HG02759 (cell line): ENCODE measurements around the gene CTDSP1.

Experiments
- ATAC-seq: cut with Tn5 transposase; IDR thresholded peaks from one replicate; pipeline ENCODE4 v1.9.1; 2021; ENCODE audit warnings: mild to moderate bottlenecking, moderate library complexity; ENCODE audit not compliant: unreplicated experiment

Gene CTDSP1

DNA sequence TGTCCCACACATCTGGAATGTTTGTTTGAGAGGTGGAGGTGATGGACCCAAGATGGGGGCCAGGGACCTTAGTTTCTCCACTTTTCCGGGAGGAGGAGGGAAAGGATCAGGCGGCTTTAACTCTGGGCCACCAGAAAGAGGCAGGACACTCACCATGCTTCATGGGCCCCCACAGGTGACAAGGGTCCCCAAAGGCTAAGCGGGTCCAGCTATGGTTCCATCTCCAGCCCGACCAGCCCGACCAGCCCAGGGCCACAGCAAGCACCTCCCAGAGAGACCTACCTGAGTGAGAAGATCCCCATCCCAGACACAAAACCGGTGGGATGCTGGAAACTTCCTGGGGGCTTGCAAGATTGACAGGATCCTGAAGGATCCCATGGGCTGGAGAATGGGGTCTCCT, 16.9 kb upstream of the CTDSP1 start:
- no peak for ATAC-seq

DNA sequence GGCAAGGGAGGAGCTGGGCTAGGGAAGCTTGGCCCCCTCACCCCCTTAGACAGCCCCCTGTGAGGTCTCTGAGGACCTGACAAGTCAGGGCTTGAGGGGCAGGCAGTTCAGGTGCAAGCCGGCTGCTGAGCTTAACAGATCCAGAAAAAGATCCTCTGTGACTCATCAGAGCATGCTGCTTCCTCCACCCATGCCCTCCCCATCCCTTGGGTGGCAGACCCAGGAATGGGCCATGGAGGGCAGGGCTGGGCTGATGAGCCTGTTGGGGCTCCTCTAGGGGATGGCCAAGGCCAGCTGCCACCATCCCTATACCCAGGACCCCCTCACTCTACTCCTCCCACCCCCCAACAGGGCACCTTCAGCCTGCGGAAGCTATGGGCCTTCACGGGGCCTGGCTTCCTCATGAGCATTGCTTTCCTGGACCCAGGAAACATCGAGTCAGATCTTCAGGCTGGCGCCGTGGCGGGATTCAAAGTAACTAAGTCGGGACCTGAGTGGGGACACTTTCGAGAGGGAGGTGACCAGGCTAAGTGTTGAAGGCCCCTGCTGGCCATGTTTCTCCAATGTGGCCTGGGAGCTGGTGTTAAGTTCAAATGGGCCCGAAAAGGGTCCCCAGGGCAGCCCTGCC, 15.7 kb upstream of the CTDSP1 start:
- no peak for ATAC-seq

DNA sequence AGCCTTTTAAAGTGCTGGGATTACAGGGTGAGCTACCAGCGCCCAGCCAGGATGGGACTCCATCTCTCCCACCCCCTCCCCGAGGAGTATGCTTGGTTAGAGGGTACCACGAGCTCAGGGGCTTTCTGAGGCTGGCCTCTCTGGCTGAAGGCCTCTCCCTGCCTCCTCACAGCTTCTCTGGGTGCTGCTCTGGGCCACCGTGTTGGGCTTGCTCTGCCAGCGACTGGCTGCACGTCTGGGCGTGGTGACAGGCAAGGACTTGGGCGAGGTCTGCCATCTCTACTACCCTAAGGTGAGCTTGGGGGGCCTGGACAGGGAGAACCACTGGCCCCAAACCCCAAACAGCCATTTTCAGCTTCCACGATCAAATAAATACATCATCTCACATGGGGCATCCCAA, 14.7 kb upstream of the CTDSP1 start:
- ATAC-seq: no peak

DNA sequence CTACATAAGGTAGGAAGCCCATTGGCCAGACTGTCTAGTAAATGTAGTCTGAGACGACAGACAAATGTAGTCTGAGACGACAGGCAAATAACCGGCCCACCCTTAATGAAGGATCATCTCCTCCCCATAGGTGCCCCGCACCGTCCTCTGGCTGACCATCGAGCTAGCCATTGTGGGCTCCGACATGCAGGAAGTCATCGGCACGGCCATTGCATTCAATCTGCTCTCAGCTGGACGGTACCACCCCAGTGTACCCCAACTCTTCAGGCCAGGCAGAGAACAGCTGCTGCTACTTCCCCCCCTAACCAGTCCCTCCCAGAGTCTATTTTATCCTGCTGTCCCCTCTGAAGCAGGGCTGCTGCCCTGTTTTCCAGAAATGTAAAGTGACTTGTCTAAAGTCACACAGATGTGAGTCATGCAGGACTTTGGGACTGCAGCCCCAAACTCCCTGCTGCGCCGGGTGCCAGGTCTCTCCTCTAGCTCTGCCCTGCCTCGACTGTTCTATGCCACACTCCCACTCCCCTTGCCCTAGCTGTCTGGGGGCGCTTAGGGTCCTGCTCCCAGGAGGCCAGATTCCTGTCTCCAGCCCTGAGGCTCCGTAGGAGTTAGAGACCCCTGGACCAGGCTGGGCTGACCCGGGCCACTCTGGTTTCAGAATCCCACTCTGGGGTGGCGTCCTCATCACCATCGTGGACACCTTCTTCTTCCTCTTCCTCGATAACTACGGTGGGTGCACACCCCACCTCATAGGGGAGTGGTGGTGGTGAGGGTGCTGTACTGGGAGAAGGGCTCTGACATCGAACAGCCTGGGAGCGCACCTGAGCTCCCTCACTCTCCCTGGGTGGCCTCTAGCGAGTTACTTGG, 12.9 kb upstream of the CTDSP1 start:
- no peak for ATAC-seq

DNA sequence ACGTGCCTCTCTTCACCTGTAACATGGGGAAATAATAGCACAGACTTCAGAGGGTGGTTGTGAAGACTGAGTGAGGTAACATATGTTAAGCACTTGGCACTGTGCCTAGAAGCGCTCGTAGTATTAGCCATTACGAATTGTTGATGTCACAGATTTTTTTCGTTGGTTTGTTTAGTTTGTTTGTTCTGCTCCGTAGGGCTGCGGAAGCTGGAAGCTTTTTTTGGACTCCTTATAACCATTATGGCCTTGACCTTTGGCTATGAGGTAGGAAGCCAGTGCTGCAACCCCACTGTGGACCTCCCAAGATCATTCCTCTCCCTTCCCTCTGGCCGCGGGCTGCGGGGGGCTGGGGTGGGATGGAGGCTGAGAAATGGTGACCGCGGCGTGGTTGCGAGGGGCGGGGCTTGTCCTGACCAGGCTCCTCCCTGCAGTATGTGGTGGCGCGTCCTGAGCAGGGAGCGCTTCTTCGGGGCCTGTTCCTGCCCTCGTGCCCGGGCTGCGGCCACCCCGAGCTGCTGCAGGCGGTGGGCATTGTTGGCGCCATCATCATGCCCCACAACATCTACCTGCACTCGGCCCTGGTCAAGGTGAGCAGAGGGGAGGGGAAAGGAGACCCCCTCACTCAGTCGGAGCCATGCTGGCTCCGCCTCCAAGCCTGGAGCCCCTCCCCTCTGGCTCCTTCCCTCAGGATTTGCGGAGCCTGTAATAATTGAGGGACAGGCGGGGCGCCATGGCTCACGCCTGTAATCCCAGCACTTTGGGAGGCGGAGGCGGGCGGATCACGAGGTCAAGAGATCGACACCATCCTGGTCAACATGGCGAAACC, 12.1 kb upstream of the CTDSP1 start:
- no peak for ATAC-seq

GRCh38 chr2:218389333-218390150, 10.1 kb upstream of the CTDSP1 start:
- no peak for ATAC-seq

DNA sequence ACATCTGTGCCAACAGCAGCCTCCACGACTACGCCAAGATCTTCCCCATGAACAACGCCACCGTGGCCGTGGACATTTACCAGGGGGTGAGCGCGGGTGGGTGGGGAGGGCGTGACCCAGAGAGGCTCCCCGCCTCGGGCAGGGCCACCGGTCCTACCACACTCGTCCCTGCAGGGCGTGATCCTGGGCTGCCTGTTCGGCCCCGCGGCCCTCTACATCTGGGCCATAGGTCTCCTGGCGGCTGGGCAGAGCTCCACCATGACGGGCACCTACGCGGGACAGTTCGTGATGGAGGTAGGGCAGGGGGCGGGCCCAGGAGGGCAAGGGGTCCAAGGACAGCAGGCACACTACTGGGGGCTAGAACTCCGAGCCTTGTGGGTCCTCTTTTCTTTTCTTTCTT, 8.5 kb upstream of the CTDSP1 start:
- ATAC-seq: no peak

DNA sequence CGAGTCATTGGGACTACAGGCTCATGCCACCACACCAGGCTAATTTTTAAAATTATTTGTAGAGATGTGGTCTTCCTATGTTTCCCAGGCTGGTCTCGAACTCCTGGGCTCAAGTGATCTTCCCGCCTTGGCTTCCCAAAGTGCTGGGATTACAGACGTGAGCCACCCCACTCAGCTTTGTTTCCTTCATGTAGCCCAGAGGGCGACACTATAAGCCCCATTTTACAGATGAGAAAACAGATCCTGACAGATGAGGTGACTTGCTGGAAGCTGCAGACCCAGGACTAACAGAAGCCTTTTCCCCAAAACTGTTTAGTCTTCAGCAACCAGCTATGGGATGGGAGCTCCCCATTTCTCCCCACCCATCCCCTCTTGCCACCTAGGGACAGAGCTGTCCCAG, 7.2 kb upstream of the CTDSP1 start:
- no peak for ATAC-seq

- ATAC-seq: no peak
Observed at GRCh38 chr2:218392891-218393462, 6.7 kb upstream of the CTDSP1 start.

DNA sequence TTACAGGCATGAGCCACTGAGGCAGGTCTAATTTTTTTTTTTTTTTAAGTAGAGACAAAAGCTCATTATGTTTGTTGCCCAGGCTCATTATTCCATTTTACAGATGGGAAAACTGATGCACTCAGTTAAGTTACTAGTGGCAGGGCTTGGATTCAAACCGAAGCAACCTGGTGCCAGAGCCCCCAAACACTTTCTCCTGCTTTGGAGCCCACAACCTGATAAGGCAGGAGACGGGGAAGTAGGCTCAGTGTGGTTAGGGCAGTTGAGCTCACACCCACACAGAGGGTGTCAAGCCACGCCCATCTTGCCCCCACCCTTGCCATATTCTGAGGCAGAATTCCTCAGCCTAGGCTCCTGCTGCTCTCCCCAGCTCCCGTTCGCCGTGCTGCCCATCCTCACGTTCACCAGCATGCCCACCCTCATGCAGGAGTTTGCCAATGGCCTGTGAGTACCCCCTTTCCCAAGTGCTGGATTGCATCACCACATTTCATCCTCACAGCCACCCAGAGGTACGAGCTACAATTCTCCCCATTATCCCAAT, 5.8 kb upstream of the CTDSP1 start:
- no peak for ATAC-seq

- no peak for ATAC-seq
Observed at GRCh38 chr2:218394298-218395089, 5.2 kb upstream of the CTDSP1 start.

DNA sequence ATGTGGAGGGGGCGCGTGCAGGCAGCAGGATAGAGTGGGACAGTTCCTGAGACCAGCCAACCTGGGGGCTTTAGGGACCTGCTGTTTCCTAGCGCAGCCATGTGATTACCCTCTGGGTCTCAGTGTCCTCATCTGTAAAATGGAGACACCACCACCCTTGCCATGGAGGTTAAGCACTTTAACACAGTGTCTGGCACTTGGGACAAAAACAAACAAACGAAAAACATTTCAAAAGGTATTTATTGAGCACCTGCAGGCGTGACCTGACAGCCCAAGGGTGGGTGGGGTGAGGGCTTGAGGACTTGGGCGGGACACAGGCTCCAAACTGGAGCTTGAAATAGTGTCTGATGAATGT, 4.6 kb upstream of the CTDSP1 start:
- ATAC-seq: no peak

DNA sequence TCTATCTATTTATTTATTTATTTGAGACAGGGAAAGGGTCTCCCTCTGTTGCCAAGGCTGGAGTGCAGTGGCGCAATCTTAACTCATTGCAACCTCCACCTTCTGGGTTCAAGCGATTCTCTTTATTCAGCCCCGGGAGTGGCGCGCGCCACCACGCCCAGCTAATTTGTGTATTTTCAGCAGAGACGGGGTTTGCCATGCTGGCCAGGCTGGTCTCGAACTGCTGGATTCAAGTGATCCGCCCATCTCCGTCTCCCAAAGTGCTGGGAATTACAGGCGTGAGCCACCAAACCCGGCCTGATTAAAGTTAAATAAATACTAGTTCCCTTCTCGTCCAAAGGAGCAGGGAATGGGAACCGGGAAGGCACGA, 4.2 kb upstream of the CTDSP1 start:
- ATAC-seq: no peak

- peak; percentile 52 for ATAC-seq
Observed at GRCh38 chr2:218395826-218396687, 3.6 kb upstream of the CTDSP1 start.

DNA sequence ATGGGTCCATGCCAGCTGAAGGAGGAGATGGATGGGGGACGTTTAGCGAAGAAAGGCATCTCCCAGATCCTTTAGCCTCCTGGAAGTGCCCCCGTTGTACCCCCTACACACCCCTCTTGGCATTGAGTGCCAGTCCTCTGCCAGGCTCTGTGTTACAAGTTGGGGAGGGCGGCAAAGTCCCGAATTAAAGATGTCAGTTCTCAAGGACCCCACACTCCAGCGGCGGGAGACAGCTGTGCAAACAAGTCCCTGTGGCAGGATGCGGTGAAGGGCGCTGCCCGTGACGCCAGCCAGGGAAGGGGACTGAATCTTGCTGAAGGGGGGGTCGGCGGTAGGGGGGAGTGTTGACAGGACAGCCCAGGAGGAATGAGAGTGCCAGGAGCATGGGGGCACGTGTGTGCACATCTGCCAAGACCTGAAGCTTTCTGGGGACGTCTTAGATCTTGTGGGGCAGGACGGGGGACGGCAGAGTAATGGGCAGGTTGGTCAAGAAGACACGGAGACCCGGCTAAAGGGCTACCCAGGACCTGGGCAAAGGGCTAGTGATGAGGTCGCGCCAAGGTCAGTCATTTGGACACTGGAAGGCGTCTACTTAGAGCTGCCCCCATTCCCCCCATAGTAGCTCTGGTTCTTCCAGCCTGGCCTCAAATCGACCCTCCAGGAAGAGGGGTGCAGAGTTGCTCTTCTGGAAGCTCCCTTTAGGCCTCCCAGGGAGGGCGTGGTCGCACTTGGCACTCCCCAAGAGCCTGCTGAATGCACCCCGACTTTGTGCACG, 2.8 kb upstream of the CTDSP1 start:
- no peak for ATAC-seq

DNA sequence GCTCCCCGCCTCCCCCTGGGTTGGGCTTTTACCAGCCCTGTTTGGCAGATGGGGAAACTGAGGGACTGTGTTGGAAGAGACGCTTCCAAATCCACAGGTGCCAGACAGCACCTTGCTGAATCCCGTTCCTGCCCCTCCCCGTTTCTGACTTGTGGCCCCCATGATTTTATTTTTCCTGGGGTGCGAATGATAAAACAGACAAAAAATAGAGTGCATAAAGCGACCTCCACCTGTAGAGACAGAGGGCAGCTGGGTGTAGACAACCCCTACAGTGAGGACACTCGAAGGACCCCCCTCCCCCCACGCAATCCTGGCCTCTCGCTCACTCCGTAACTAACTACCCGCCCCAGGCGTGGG, 2.2 kb upstream of the CTDSP1 start:
- no peak for ATAC-seq

- ATAC-seq: peak; percentile 20
Observed at GRCh38 chr2:218397820-218398436, 1.7 kb upstream of the CTDSP1 start.
